ENCODE measurements around the gene TLK1. TPM values are rescaled to one million over a fixed set of nuclear protein-coding genes. Genes with fewer than 3 reads are reported as not detected.

Gene TLK1
- total RNA-seq, 1 donor from 2014 or later = 50.2 TPM

DNA sequence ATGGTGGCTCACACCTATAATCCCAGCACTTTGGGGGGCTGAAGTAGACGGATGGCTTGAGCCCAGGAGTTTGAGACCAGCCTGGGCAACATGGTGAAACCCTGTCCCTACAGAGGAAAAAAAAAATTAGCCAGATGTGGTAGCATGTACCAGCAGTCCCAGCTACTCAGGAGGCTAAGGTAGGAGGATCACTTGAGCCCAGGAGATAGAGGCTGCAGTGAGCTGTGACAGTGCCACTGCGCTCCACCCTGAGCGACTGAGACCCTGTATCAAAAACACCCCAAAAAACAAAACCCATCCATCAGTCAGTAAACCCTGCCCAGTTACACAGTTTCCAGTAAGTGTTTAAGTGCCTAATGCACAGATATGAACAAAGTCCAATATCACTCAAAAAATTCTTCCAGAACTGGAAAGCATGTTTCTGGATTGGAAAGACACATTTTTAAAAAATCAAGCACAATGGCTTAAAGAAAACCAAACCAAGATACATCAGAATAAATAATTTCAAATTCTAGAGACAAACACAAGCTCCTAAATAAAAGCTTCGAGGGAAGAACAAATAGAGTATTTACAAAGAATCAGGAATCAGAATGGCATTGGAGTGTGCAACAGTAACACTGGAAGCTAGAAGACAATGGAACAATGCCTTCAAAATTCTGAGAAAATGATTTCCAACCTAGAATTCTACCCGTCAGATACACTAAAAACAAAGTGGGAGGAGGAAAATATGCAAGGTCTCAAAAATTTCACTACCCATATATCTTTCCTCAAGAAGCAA, 72.4 kb downstream of the TLK1 start:
- H3K4me3 ChIP-seq (ENCODE audit: insufficient read depth, low read depth, low read length) = no peak overlapping the region
- Mint-ChIP-seq H3K36me3 (ENCODE audit: low read depth, unreplicated experiment) (peaks cover 14% of the 10 kb centered on the region), H3K27me3 (ENCODE audit: low read depth, unreplicated experiment) (no peaks in the 10 kb centered on the region), H3K9me3 (ENCODE audit: unreplicated experiment) (no peaks in the 10 kb centered on the region), H3K4me3 (ENCODE audit: unreplicated experiment) (no peak overlapping the region), H3K27ac (ENCODE audit: unreplicated experiment) (no peak overlapping the region), H3K4me1 (ENCODE audit: low read depth, unreplicated experiment) (peaks cover 18% of the 10 kb centered on the region)
- no peak overlapping the region for H3K4me2 ChIP-seq (ENCODE audit: low read length)
- no peak for DNase-seq (ENCODE audit: low read depth)
- H3K9me3 ChIP-seq (ENCODE audit: insufficient read depth, low read depth, low read length) = no peaks in the 10 kb centered on the region
- H3K27me3 ChIP-seq (ENCODE audit: insufficient read depth, low read length) = no peaks in the 10 kb centered on the region
- peaks cover 3% of the 10 kb centered on the region for H3K4me1 ChIP-seq (ENCODE audit: insufficient read depth, low read length)
- TF ChIP-seq CTCF (IDR thresholded peaks at IDR 0.05; ENCODE audit: insufficient read depth, low read depth, low read length) (no peak), EZH2 (IDR thresholded peaks at IDR 0.05; ENCODE audit: insufficient read depth, low read length) (no peak)
- H2AFZ ChIP-seq (ENCODE audit: low read depth, low read length) = no peak overlapping the region
- FAIRE-seq = no peak
- no peak overlapping the region for H3K27ac ChIP-seq (ENCODE audit: low read depth, low read length)
- no peaks in the 10 kb centered on the region for H3K36me3 ChIP-seq (ENCODE audit: insufficient read depth, low read length)
- no peak overlapping the region for H3K9ac ChIP-seq (ENCODE audit: low read length)
- H4K20me1 ChIP-seq (ENCODE audit: insufficient read depth, low read length) = peaks cover 55% of the 10 kb centered on the region
- H3K79me2 ChIP-seq (ENCODE audit: insufficient read depth, low read length) = peaks cover 84% of the 10 kb centered on the region

DNA sequence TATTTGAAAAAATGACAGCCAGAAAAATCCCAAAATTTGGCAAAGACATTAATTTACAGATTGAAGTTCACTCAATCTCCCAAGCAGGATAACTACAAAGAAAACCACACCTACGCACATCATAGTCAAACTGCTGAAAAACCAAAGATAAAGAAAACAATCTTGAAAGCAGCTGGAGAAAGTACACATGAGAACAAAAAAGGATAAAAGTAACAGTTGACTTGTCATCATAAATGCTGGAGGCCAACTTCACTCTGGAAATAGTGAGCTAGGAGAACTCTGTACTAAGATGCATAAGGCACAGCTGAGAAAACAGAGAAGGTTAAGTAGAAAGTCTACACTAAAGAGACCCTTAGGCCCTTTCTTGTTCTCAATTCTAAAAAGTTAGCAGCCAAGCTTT, 73.1 kb downstream of the TLK1 start:
- Mint-ChIP-seq H3K27me3 (ENCODE audit: low read depth, unreplicated experiment) (no peaks in the 10 kb centered on the region), H3K4me3 (ENCODE audit: unreplicated experiment) (no peak overlapping the region), H3K4me1 (ENCODE audit: low read depth, unreplicated experiment) (peaks cover 17% of the 10 kb centered on the region), H3K9me3 (ENCODE audit: unreplicated experiment) (no peaks in the 10 kb centered on the region), H3K27ac (ENCODE audit: unreplicated experiment) (no peak overlapping the region), H3K36me3 (ENCODE audit: low read depth, unreplicated experiment) (peaks cover 14% of the 10 kb centered on the region)
- peaks cover 3% of the 10 kb centered on the region for H3K4me1 ChIP-seq (ENCODE audit: insufficient read depth, low read length)
- H3K27ac ChIP-seq (ENCODE audit: low read depth, low read length) = no peak overlapping the region
- no peaks in the 10 kb centered on the region for H3K9me3 ChIP-seq (ENCODE audit: insufficient read depth, low read depth, low read length)
- FAIRE-seq (peak; percentile 20), DNase-seq (ENCODE audit: low read depth) (no peak)
- peaks cover 81% of the 10 kb centered on the region for H3K79me2 ChIP-seq (ENCODE audit: insufficient read depth, low read length)
- H3K27me3 ChIP-seq (ENCODE audit: insufficient read depth, low read length) = no peaks in the 10 kb centered on the region
- no peak overlapping the region for H3K9ac ChIP-seq (ENCODE audit: low read length)
- no peak overlapping the region for H3K4me2 ChIP-seq (ENCODE audit: low read length)
- no peak overlapping the region for H3K4me3 ChIP-seq (ENCODE audit: insufficient read depth, low read depth, low read length)
- no peak overlapping the region for H2AFZ ChIP-seq (ENCODE audit: low read depth, low read length)
- no peaks in the 10 kb centered on the region for H3K36me3 ChIP-seq (ENCODE audit: insufficient read depth, low read length)
- peaks cover 48% of the 10 kb centered on the region for H4K20me1 ChIP-seq (ENCODE audit: insufficient read depth, low read length)
- no peak for TF ChIP-seq EZH2 (IDR thresholded peaks at IDR 0.05; ENCODE audit: insufficient read depth, low read length)
- no peak for TF ChIP-seq CTCF (IDR thresholded peaks at IDR 0.05; ENCODE audit: insufficient read depth, low read depth, low read length)

All from astrocyte (in vitro differentiated cells and primary cell).